Lower leg skin (tissue), 4 donors: Measurements from ENCODE around the gene KAT6B. TPM values are rescaled to one million over a fixed set of nuclear protein-coding genes. Genes with fewer than 3 reads are reported as not detected.

Source experiments
- DNase-seq, 2 donors: peaks; one replicate each; pipeline ENCODE4 v3.0.0-alpha.2; 2019; ENCODE audit warnings: low spot score in 2 of 2
- H3K4me3 ChIP-seq: fragments of 200-600 bp; sonication (generic); 2 replicates; pipeline ENCODE4 v1.5.1; 2017; ENCODE audit warnings: mild to moderate bottlenecking, low read depth; ENCODE audit not compliant: poor library complexity, severe bottlenecking
- CTCF ChIP-seq, 3 donors: fragments of 450-650 bp; IDR thresholded peaks; one replicate each; pipeline ENCODE4 v1.5.1; 2016; ENCODE audit warnings: antibody characterized with exemption in 3 of 3, mild to moderate bottlenecking in 3 of 3, moderate library complexity in 2 of 3
- POLR2A ChIP-seq, 2 donors: fragments of 450-650 bp; IDR thresholded peaks; one replicate each; pipeline ENCODE4 v1.6.1; 2016 to 2017; ENCODE audit warnings: antibody characterized with exemption in 2 of 2, mild to moderate bottlenecking in 1 of 2, moderate library complexity in 1 of 2
- WGBS, 2 donors: methylation state at CpG; one replicate each; pipeline ENCODE4 v1.1.5; 2018; 5-methylcytosine and 5-hydroxymethylcytosine counted together
- intact Hi-C: fragments of 100-400 bp; cut with DNase I; formaldehyde crosslinking; loops from one replicate; pipeline ENCODE4 v1.15.0; 2023; ENCODE audit warnings: low total_unique reads
- total RNA-seq, 4 donors: library from RNA; depleted of rRNA; stranded (reverse); fragments of >200 nt; gene quantifications; one replicate each; pipeline ENCODE4 v1.1.0, GENCODE V29; 2016

KAT6B gene
- total RNA-seq, 4 donors from 2014 or later = 17.2 to 40.1 (median 34.5) TPM

GRCh38 chr10:75028049-75028448, 201.6 kb downstream of the KAT6B start:
- intact Hi-C loops = no loop called here

GRCh38 chr10:75028748-75029147, 202.3 kb downstream of the KAT6B start:
- intact Hi-C loops = no loop called here
- WGBS, 2 donors = 79 to 83% methylated on average over 7 of the region's 7 CpGs
- H3K4me3 ChIP-seq = no peak overlapping the region
- no peak for DNase-seq
- no peak for TF ChIP-seq POLR2A (IDR thresholded peaks at IDR 0.05)
- no peak for TF ChIP-seq CTCF (IDR thresholded peaks at IDR 0.05)

More at GRCh38 chr10:75028049-75028448, 201.6 kb downstream of the KAT6B start:
- DNase-seq = no peak
- no peak for TF ChIP-seq CTCF (IDR thresholded peaks at IDR 0.05)
- TF ChIP-seq POLR2A (IDR thresholded peaks at IDR 0.05) = no peak
- H3K4me3 ChIP-seq = no peak overlapping the region

GRCh38 chr10:75029420-75029819, 203.0 kb downstream of the KAT6B start:
- WGBS, 2 donors = 88 to 90% methylated on average over 15 of the region's 15 CpGs
- DNase-seq = peak in 1 of 2 donors; percentile 69
- TF ChIP-seq POLR2A (IDR thresholded peaks at IDR 0.05) = no peak
- no peak for TF ChIP-seq CTCF (IDR thresholded peaks at IDR 0.05)
- no peak overlapping the region for H3K4me3 ChIP-seq
- intact Hi-C loops = no loop called here

GRCh38 chr10:75029857-75030256, 203.5 kb downstream of the KAT6B start:
- intact Hi-C loops = no loop called here
- 55 to 74% methylated on average over 13 of the region's 13 CpGs for WGBS, 2 donors
- no peak for DNase-seq
- H3K4me3 ChIP-seq = no peak overlapping the region
- no peak for TF ChIP-seq CTCF (IDR thresholded peaks at IDR 0.05)
- no peak for TF ChIP-seq POLR2A (IDR thresholded peaks at IDR 0.05)

- intact Hi-C loops = no loop called here
- 91 to 92% methylated on average over 8 to 10 of the region's 10 CpGs for WGBS, 2 donors
- H3K4me3 ChIP-seq = no peak overlapping the region
- TF ChIP-seq CTCF (IDR thresholded peaks at IDR 0.05) = no peak
- no peak for TF ChIP-seq POLR2A (IDR thresholded peaks at IDR 0.05)
- no peak for DNase-seq
Measured at GRCh38 chr10:75030371-75030770, 204.0 kb downstream of the KAT6B start.

- intact Hi-C loops = no loop called here
- no peak for DNase-seq
- H3K4me3 ChIP-seq = no peak overlapping the region
- TF ChIP-seq CTCF (IDR thresholded peaks at IDR 0.05) = no peak
- no peak for TF ChIP-seq POLR2A (IDR thresholded peaks at IDR 0.05)
- WGBS, 2 donors = 97 to 99% methylated on average over 3 of the region's 3 CpGs
Measured at GRCh38 chr10:75032119-75032518, 205.7 kb downstream of the KAT6B start.
